ENCODE data around the gene BASP1.
"Not testable (repeated sequence)": the region's sequence is repeated elsewhere in the genome, so short reads cannot be mapped to it uniquely, and the experiment has no call there.

The BASP1 gene

GRCh38 chr5:17217493-17218352, at the start of gene BASP1:
Gene BASP1, plus strand, starts transcription at chr5:17217631. Its CDS starts 57,586 bp downstream, at chr5:17275217.
- peak; percentile 28 for DNase-seq

GRCh38 chr5:17169507-17169906, 47.9 kb upstream of the BASP1 start:
- DNase-seq: no peak

- no peak for DNase-seq
Observed at GRCh38 chr5:17172791-17173190, 44.6 kb upstream of the BASP1 start.

GRCh38 chr5:17174965-17175364, 42.5 kb upstream of the BASP1 start:
- no peak for DNase-seq

- no peak for DNase-seq
Observed at GRCh38 chr5:17177501-17178372, 39.7 kb upstream of the BASP1 start.

GRCh38 chr5:17178373-17178675, 39.1 kb upstream of the BASP1 start:
- no peak for DNase-seq

GRCh38 chr5:17180330-17180843, 37.0 kb upstream of the BASP1 start:
- DNase-seq: no peak

- DNase-seq: no peak
Observed at GRCh38 chr5:17180864-17181723, 36.3 kb upstream of the BASP1 start.

- no peak for DNase-seq
Observed at GRCh38 chr5:17182494-17182893, 34.9 kb upstream of the BASP1 start.

GRCh38 chr5:17182981-17183380, 34.5 kb upstream of the BASP1 start:
- DNase-seq: no peak

- no peak for DNase-seq
Observed at GRCh38 chr5:17183831-17184230, 33.6 kb upstream of the BASP1 start.

- no peak for DNase-seq
Observed at GRCh38 chr5:17184588-17184987, 32.8 kb upstream of the BASP1 start.

- no peak for DNase-seq
Observed at GRCh38 chr5:17185349-17185748, 32.1 kb upstream of the BASP1 start.

- DNase-seq: no peak
Observed at GRCh38 chr5:17185773-17186172, 31.7 kb upstream of the BASP1 start.

GRCh38 chr5:17186256-17186655, 31.2 kb upstream of the BASP1 start:
- DNase-seq: no peak

- DNase-seq: no peak
Observed at GRCh38 chr5:17187011-17187785, 30.2 kb upstream of the BASP1 start.

- DNase-seq: no peak
Observed at GRCh38 chr5:17187786-17188170, 29.7 kb upstream of the BASP1 start.

GRCh38 chr5:17189381-17190036, 27.9 kb upstream of the BASP1 start:
- peak; percentile 43 for DNase-seq

GRCh38 chr5:17190242-17190778, 27.1 kb upstream of the BASP1 start:
- peak; percentile 18 for DNase-seq

- DNase-seq: no peak
Observed at GRCh38 chr5:17190799-17191391, 26.5 kb upstream of the BASP1 start.

GRCh38 chr5:17191574-17191973, 25.9 kb upstream of the BASP1 start:
- DNase-seq: not testable (repeated sequence)
